ENCODE measurements around the gene WNT4. TPM values are rescaled to one million over a fixed set of nuclear protein-coding genes. Genes with fewer than 3 reads are reported as not detected.

Gene WNT4
- total and polyA plus RNA-seq, 2 of the 8 experiments (the other 6 are each of a cell fraction or from before 2014, with no cell fraction given) = 1.3 to 6.6 TPM

DNA sequence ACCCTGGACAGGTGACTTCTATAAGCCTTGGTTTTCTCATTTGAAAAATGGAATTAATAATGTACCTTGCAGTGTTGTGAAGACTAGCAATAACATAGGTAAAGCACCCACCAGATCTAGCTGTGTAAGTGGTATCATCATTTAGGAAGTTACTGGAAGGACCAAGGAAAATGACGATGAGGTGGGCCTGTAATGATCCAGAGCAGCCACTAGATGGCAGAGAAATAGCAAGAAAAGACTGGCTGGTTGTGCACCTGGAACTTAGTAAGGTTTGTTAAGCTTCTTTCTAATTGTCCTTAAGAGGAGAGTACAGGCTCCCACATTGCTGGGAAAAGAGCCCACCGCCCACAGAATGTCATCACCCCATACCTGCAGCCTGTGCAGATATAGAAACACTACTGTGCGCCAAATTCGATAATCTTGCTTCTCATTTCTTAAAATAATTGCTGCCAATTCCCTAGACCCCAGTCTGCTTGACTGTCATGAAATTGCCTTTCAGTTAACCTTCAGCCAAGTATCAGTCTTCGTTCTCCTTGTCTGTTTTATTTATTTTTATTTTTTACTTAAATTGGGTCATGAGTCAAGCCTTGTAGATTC lies 37.2 kb downstream of the WNT4 start:
- TF ChIP-seq CREB1 (IDR thresholded peaks at IDR 0.05) = no peak
- TF ChIP-seq, protein P1, sequence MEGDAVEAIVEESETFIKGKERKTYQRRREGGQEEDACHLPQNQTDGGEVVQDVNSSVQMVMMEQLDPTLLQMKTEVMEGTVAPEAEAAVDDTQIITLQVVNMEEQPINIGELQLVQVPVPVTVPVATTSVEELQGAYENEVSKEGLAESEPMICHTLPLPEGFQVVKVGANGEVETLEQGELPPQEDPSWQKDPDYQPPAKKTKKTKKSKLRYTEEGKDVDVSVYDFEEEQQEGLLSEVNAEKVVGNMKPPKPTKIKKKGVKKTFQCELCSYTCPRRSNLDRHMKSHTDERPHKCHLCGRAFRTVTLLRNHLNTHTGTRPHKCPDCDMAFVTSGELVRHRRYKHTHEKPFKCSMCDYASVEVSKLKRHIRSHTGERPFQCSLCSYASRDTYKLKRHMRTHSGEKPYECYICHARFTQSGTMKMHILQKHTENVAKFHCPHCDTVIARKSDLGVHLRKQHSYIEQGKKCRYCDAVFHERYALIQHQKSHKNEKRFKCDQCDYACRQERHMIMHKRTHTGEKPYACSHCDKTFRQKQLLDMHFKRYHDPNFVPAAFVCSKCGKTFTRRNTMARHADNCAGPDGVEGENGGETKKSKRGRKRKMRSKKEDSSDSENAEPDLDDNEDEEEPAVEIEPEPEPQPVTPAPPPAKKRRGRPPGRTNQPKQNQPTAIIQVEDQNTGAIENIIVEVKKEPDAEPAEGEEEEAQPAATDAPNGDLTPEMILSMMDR (IDR thresholded peaks at IDR 0.05; ENCODE audit: control extremely low read depth in 1 of 3, insufficient read depth in 1 of 3, low read depth in 1 of 3, low read length in 3 of 3) = peak in 2 of 3 experiments; percentile 74 to 85; a peak in 3 of 4 replicates
- peak; percentile 84 to 89 for TF ChIP-seq RAD21 (IDR thresholded peaks at IDR 0.05 in 1 of 2, conservative IDR thresholded peaks at IDR 0.05 in 1 of 2; ENCODE audit: low read depth in 2 of 2, low read length in 2 of 2)
- 0 out of 2 replicates have a peak, but pooled peaks have one; percentile 14 for TF ChIP-seq JUND (IDR thresholded peaks at IDR 0.05; ENCODE audit: low read length)
- TF ChIP-seq, protein P2, sequence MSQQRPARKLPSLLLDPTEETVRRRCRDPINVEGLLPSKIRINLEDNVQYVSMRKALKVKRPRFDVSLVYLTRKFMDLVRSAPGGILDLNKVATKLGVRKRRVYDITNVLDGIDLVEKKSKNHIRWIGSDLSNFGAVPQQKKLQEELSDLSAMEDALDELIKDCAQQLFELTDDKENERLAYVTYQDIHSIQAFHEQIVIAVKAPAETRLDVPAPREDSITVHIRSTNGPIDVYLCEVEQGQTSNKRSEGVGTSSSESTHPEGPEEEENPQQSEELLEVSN (IDR thresholded peaks at IDR 0.05) = no peak
- TF ChIP-seq ZNF274 (IDR thresholded peaks at IDR 0.05; ENCODE audit: borderline replicate concordance, extremely low read depth, low read length) = no peak
- no peak overlapping the region for H3K18ac ChIP-seq (ENCODE audit: extremely low read depth, low read length)
- H3K4me2 ChIP-seq (ENCODE audit: insufficient read depth in 1 of 2, low read depth in 2 of 2, low read length in 2 of 2) = no peak overlapping the region
- H4K5ac ChIP-seq (ENCODE audit: insufficient read length, low read depth, low read length) = no peak overlapping the region
- no peak overlapping the region for H3K56ac ChIP-seq (replicated peaks; ENCODE audit: insufficient read length, low read depth, low read length)
- DNase-seq (ENCODE audit: low read depth in 1 of 2, low spot score in 2 of 2) (no peak), FAIRE-seq (peak; percentile 93)
- H2BK120ac ChIP-seq (replicated peaks; ENCODE audit: low read depth, low read length) = no peak overlapping the region
- no peak overlapping the region for H3K9ac ChIP-seq (replicated peaks in 1 of 4; ENCODE audit: extremely low read depth in 1 of 4, low read depth in 3 of 4, low read length in 3 of 4)
- H2BK12ac ChIP-seq (ENCODE audit: low read depth, low read length) = no peak overlapping the region
- no peak overlapping the region for H2BK5ac ChIP-seq (ENCODE audit: low read depth, low read length)
- no peak overlapping the region for H4K91ac ChIP-seq (replicated peaks; ENCODE audit: insufficient read length, low read length)
- H3K79me1 ChIP-seq (ENCODE audit: low read depth, low read length) = peaks cover 2% of the 10 kb centered on the region; the same call in 1 of the 2 replicates
- H3K4me3 ChIP-seq (ENCODE audit: extremely low read depth in 1 of 4, insufficient read depth in 2 of 4, low read depth in 3 of 4, low read length in 4 of 4) = no peak overlapping the region
- no peak overlapping the region for H2AFZ ChIP-seq (ENCODE audit: low read length)
- H2BK15ac ChIP-seq (ENCODE audit: low read length) = no peak overlapping the region
- H3K4ac ChIP-seq (replicated peaks; ENCODE audit: insufficient read length, low read depth, low read length) = no peak overlapping the region
- H3K9me3 ChIP-seq (ENCODE audit: insufficient read depth in 2 of 2, low read depth in 1 of 2, low read length in 1 of 2) = no peaks in the 10 kb centered on the region
- POLR2A ChIA-PET (ENCODE audit: partially characterized antibody) = interaction anchor here (0.6 to 1.1 kb wide), 3 partner anchors 10 to 13 kb away, joined by 3 to 4 read pairs (median 3); no protein-coding TSS in a partner anchor
- peaks cover 5 to 19% of the 10 kb centered on the region in 2 experiments; a peak in 3 of 4 replicates for H3K79me2 ChIP-seq (ENCODE audit: control insufficient read depth in 1 of 2, insufficient read depth in 2 of 2, low read length in 2 of 2)
- H3K23ac ChIP-seq (ENCODE audit: insufficient read length) = no peak overlapping the region
- H4K8ac ChIP-seq (ENCODE audit: extremely low read depth, insufficient read depth, low read length) = no peak overlapping the region
- H3K14ac ChIP-seq (ENCODE audit: insufficient read length) = no peak overlapping the region
- H3K4me1 ChIP-seq (replicated peaks in 1 of 4; ENCODE audit: control insufficient read depth in 3 of 4, insufficient read depth in 4 of 4, low read length in 3 of 4) = no peaks in the 10 kb centered on the region; a peak in 1 of 7 replicates
- 59% methylated on average over 5 of the region's 5 CpGs; no CpG with 5 or more reads in 1 of the 2 experiments for WGBS, 2 experiments (ENCODE audit: extremely low coverage in 1 of 2, insufficient coverage in 1 of 2, insufficient read length in 1 of 2, insufficient replicate concordance in 2 of 2, low coverage in 1 of 2, low lambda C conversion rate in 2 of 2, missing lambda C conversion rate in 1 of 2)
- CTCF ChIA-PET (ENCODE audit: partially characterized antibody) = interaction anchor here (0.6 to 8.1 kb wide), 35 partner anchors 9 to 313 kb away, joined by 3 to 46 read pairs (median 4); no protein-coding TSS in a partner anchor
- no peak overlapping the region for H2AK5ac ChIP-seq (ENCODE audit: low read depth, low read length)
- no peaks in the 10 kb centered on the region for H3K27me3 ChIP-seq (replicated peaks in 1 of 4; ENCODE audit: control insufficient read depth in 3 of 4, extremely low read depth in 1 of 4, insufficient read depth in 3 of 4, low read length in 3 of 4)
- peaks cover 0 to 2% of the 10 kb centered on the region in 2 experiments for H4K20me1 ChIP-seq (replicated peaks in 1 of 2; ENCODE audit: control insufficient read depth in 1 of 2, insufficient read depth in 2 of 2, low read length in 2 of 2)
- no peaks in the 10 kb centered on the region for H3K23me2 ChIP-seq (ENCODE audit: low read depth, low read length)
- H3K27ac ChIP-seq (ENCODE audit: low read depth, low read length) = no peak overlapping the region
- H3K36me3 ChIP-seq (ENCODE audit: control insufficient read depth in 2 of 4, insufficient read depth in 4 of 4, low read length in 3 of 4) = no peaks in the 10 kb centered on the region
- no peak overlapping the region for H2BK20ac ChIP-seq (ENCODE audit: low read length)
